ENCODE measurements around the gene RAB11B.
"Not testable (repeated sequence)": the region's sequence is repeated elsewhere in the genome, so short reads cannot be mapped to it uniquely, and the experiment has no call there.

DNA sequence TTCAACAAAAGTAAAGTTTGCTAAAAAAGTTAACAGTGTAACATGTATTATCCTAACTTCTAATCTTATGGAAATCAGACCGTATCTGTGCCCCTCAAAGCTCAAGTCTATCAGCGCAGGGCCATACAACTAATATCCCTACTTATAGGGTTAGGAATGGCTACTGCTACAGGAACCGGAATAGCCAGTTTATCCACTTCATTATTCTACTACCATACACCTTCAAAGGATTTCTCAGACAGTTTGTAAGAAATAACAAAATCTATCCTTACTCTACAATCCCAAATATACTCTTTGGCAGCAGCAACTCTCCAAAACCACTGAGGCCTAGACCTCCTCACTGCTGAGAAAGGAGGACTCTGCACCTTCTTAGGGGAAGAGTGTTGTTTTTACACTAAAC, 4.6 kb upstream of the RAB11B start:
- TF ChIP-seq, protein P1, sequence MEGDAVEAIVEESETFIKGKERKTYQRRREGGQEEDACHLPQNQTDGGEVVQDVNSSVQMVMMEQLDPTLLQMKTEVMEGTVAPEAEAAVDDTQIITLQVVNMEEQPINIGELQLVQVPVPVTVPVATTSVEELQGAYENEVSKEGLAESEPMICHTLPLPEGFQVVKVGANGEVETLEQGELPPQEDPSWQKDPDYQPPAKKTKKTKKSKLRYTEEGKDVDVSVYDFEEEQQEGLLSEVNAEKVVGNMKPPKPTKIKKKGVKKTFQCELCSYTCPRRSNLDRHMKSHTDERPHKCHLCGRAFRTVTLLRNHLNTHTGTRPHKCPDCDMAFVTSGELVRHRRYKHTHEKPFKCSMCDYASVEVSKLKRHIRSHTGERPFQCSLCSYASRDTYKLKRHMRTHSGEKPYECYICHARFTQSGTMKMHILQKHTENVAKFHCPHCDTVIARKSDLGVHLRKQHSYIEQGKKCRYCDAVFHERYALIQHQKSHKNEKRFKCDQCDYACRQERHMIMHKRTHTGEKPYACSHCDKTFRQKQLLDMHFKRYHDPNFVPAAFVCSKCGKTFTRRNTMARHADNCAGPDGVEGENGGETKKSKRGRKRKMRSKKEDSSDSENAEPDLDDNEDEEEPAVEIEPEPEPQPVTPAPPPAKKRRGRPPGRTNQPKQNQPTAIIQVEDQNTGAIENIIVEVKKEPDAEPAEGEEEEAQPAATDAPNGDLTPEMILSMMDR (IDR thresholded peaks at IDR 0.05), result not testable (repeated sequence)
- TF ChIP-seq POLR2A (IDR thresholded peaks at IDR 0.05), result not testable (repeated sequence)
